ENCODE measurements around the gene YTHDC2. TPM values are rescaled to one million over a fixed set of nuclear protein-coding genes. Genes with fewer than 3 reads are reported as not detected.
A peak's percentile ranks its signal among the peaks of the same experiment; 100 is the strongest.

Gene YTHDC2
- total RNA-seq, 3 donors from 2014 or later (not counting 1 experiment from before 2014, with no cell fraction given): 37.7 to 38.8 (median 38.0) TPM

- H3K4me3 ChIP-seq (ENCODE audit: low read length): no peak overlapping the region
- WGBS (ENCODE audit: insufficient coverage): 100% methylated on average over 5 of the region's 5 CpGs
- H3K27me3 Mint-ChIP-seq (ENCODE audit: low read depth in 2 of 2): peaks cover 34 to 58% of the 10 kb centered on the region in 2 donors
- H3K27me3 ChIP-seq (ENCODE audit: control insufficient read depth, insufficient read depth, low read length): peaks cover 15% of the 10 kb centered on the region
- no peak for TF ChIP-seq CTCF (IDR thresholded peaks at IDR 0.05)
- no peak overlapping the region for H3K27ac Mint-ChIP-seq
- H3K27ac ChIP-seq (ENCODE audit: low read length): no peak overlapping the region
- H3K9me3 Mint-ChIP-seq: peaks cover 0 to 2% of the 10 kb centered on the region in 2 donors
- no peaks in the 10 kb centered on the region for H3K9me3 ChIP-seq (ENCODE audit: control insufficient read depth, insufficient read depth, low read length)
- H3K4me3 Mint-ChIP-seq: no peak overlapping the region
- DNase-seq (no peak), ATAC-seq (no peak)
- peaks cover 7% of the 10 kb centered on the region for H3K4me1 ChIP-seq (ENCODE audit: control insufficient read depth, insufficient read depth, low read length)
- intact Hi-C loops (cut with micrococcal nuclease): no loop called here
- H3K36me3 ChIP-seq (ENCODE audit: control insufficient read depth, insufficient read depth, low read length): no peaks in the 10 kb centered on the region
- peaks cover 6% of the 10 kb centered on the region for H3K36me3 Mint-ChIP-seq
- peaks cover 9 to 17% of the 10 kb centered on the region in 2 donors for H3K4me1 Mint-ChIP-seq
Measured at GRCh38 chr5:113505181-113505580, 8.3 kb upstream of the YTHDC2 start.

GRCh38 chr5:113507601-113508000, 5.9 kb upstream of the YTHDC2 start:
- Histone ChIP-seq H3K9me3 (ENCODE audit: control insufficient read depth, insufficient read depth, low read length) (no peaks in the 10 kb centered on the region), H3K27me3 (ENCODE audit: control insufficient read depth, insufficient read depth, low read length) (peaks cover 9% of the 10 kb centered on the region), H3K36me3 (ENCODE audit: control insufficient read depth, insufficient read depth, low read length) (no peaks in the 10 kb centered on the region), H3K4me1 (ENCODE audit: control insufficient read depth, insufficient read depth, low read length) (peaks cover 7% of the 10 kb centered on the region), H3K4me3 (ENCODE audit: low read length) (no peak overlapping the region), H3K27ac (ENCODE audit: low read length) (no peak overlapping the region)
- H3K36me3 Mint-ChIP-seq: no peaks in the 10 kb centered on the region
- DNase-seq: no peak
- peaks cover 9 to 17% of the 10 kb centered on the region in 2 donors for H3K4me1 Mint-ChIP-seq
- H3K9me3 Mint-ChIP-seq: no peaks in the 10 kb centered on the region
- no peak overlapping the region for H3K4me3 Mint-ChIP-seq
- no peak for TF ChIP-seq CTCF (IDR thresholded peaks at IDR 0.05)
- ATAC-seq: peak; percentile 58 to 82 (median 80)
- intact Hi-C loops (cut with micrococcal nuclease): no loop called here
- peaks cover 25 to 53% of the 10 kb centered on the region in 2 donors for H3K27me3 Mint-ChIP-seq (ENCODE audit: low read depth in 2 of 2)
- no peak overlapping the region for H3K27ac Mint-ChIP-seq

GRCh38 chr5:113508756-113509155, 4.7 kb upstream of the YTHDC2 start:
- no peaks in the 10 kb centered on the region for H3K36me3 ChIP-seq (ENCODE audit: control insufficient read depth, insufficient read depth, low read length)
- H3K27me3 ChIP-seq (ENCODE audit: control insufficient read depth, insufficient read depth, low read length): peaks cover 9% of the 10 kb centered on the region
- Mint-ChIP-seq H3K27ac (no peak overlapping the region), H3K9me3 (no peaks in the 10 kb centered on the region), H3K4me3 (no peak overlapping the region), H3K36me3 (no peaks in the 10 kb centered on the region), H3K4me1 (peaks cover 18 to 25% of the 10 kb centered on the region in 2 donors), H3K27me3 (ENCODE audit: low read depth in 2 of 2) (peaks cover 23 to 48% of the 10 kb centered on the region in 2 donors)
- DNase-seq: no peak
- peaks cover 9% of the 10 kb centered on the region for H3K4me1 ChIP-seq (ENCODE audit: control insufficient read depth, insufficient read depth, low read length)
- intact Hi-C loops (cut with micrococcal nuclease): no loop called here
- TF ChIP-seq CTCF (IDR thresholded peaks at IDR 0.05): no peak
- H3K4me3 ChIP-seq (ENCODE audit: low read length): no peak overlapping the region
- no peaks in the 10 kb centered on the region for H3K9me3 ChIP-seq (ENCODE audit: control insufficient read depth, insufficient read depth, low read length)
- no peak for ATAC-seq
- no peak overlapping the region for H3K27ac ChIP-seq (ENCODE audit: low read length)

- DNase-seq (peak in 1 of 2 donors; percentile 53), ATAC-seq (no peak)
- H3K36me3 ChIP-seq (ENCODE audit: control insufficient read depth, insufficient read depth, low read length): peaks cover 2% of the 10 kb centered on the region
- TF ChIP-seq CTCF (IDR thresholded peaks at IDR 0.05): no peak
- H3K27ac ChIP-seq (ENCODE audit: low read length): no peak overlapping the region
- H3K4me1 Mint-ChIP-seq: peaks cover 34 to 43% of the 10 kb centered on the region in 2 donors
- peaks cover 5% of the 10 kb centered on the region for H3K27me3 ChIP-seq (ENCODE audit: control insufficient read depth, insufficient read depth, low read length)
- H3K4me3 Mint-ChIP-seq: no peak overlapping the region
- no peak overlapping the region for H3K27ac Mint-ChIP-seq
- H3K4me1 ChIP-seq (ENCODE audit: control insufficient read depth, insufficient read depth, low read length): peaks cover 15% of the 10 kb centered on the region
- H3K36me3 Mint-ChIP-seq: no peaks in the 10 kb centered on the region
- peaks cover 17 to 43% of the 10 kb centered on the region in 2 donors for H3K27me3 Mint-ChIP-seq (ENCODE audit: low read depth in 2 of 2)
- 56% methylated on average over 5 of the region's 6 CpGs for whole genome bisulfite sequencing (ENCODE audit: insufficient coverage)
- H3K9me3 Mint-ChIP-seq: no peaks in the 10 kb centered on the region
- H3K4me3 ChIP-seq (ENCODE audit: low read length): no peak overlapping the region
- intact Hi-C loops (cut with micrococcal nuclease): loop anchor here (5.0 kb wide), 2 partner anchors 514 to 589 kb away; partner anchors contain the start of gene REEP5
- no peaks in the 10 kb centered on the region for H3K9me3 ChIP-seq (ENCODE audit: control insufficient read depth, insufficient read depth, low read length)
Measured at GRCh38 chr5:113510836-113511451, 2.5 kb upstream of the YTHDC2 start.

Data from natural killer cell (primary cell).